GM12878 (cell line): Measurements from ENCODE around the gene CNPY1. TPM values are rescaled to one million over a fixed set of nuclear protein-coding genes. Genes with fewer than 3 reads are reported as not detected.

Experiments
- ATAC-seq: fragments of 200-7000 bp; cut with Tn5 transposase; 3 replicates; pipeline ENCODE4 v1.9.1; 2020; ENCODE audit warnings: mild to moderate bottlenecking, moderate library complexity
- BruUV-seq: library from RNA; stranded (reverse); fragments of 400-500 nt; replicated peaks from 2 replicates; lab custom pipeline; 2021; lab: Mats Ljungman, UMichigan
- CTCF ChIA-PET: fragments of 300-600 bp; sonication (Branson Sonifier 250); formaldehyde crosslinking; extraction: SDS; loops from one replicate; lab custom pipeline; 2021; ENCODE audit warnings: inconsistent platforms; lab: Yijun Ruan, JAX
- POLR2A ChIA-PET: fragments of 350-600 bp; formaldehyde crosslinking; extraction: SDS; loops from one replicate; lab custom pipeline; 2021; ENCODE audit warnings: inconsistent platforms; lab: Charles Lee
- RAD21 ChIA-PET: fragments of 300-600 bp; sonication (Branson Sonifier 250); formaldehyde crosslinking; loops from one replicate; lab custom pipeline; 2023; ENCODE audit warnings: antibody characterized with exemption; ENCODE audit not compliant: unreplicated experiment; lab: Charles Lee
- SMC1A ChIA-PET: fragments of 300-600 bp; sonication (Branson Sonifier 250); formaldehyde crosslinking; loops from one replicate; lab custom pipeline; 2023; ENCODE audit not compliant: unreplicated experiment, uncharacterized antibody; lab: Charles Lee
- DNase-seq: peaks from one replicate; pipeline ENCODE4 v3.0.0-alpha.2; 2011; ENCODE audit warnings: low read depth, low spot score
- FAIRE-seq: peaks from 3 replicates; lab custom pipeline; 2011; peaks lifted over from hg19 to GRCh38; lab: Jason Lieb, UNC
- H2AFZ ChIP-seq: 2 replicates; pipeline ENCODE4 v1.6.0; 2011; ENCODE audit warnings: low read depth, low read length, control low read depth; ENCODE audit not compliant: control insufficient read depth
- H3K27ac ChIP-seq: 2 replicates; pipeline ENCODE4 v1.5.1; 2011; ENCODE audit warnings: control low read depth; ENCODE audit not compliant: control insufficient read depth, insufficient read depth
- H3K27me3 ChIP-seq, 2 experiments: replicated peaks in 1 of 2; 2 replicates each; pipeline versions ENCODE4 v1.6.0 to v1.6.1; 2011; ENCODE audit warnings: low read length in 1 of 2; ENCODE audit not compliant: control insufficient read depth in 2 of 2, insufficient read depth in 2 of 2
- H3K36me3 ChIP-seq, 2 experiments: 2 replicates each; pipeline ENCODE4 v1.5.1; 2011; ENCODE audit warnings: low read length in 1 of 2; ENCODE audit not compliant: control insufficient read depth in 2 of 2, insufficient read depth in 2 of 2
- H3K4me1 ChIP-seq: 2 replicates; pipeline ENCODE4 v1.6.1; 2011; ENCODE audit warnings: mild to moderate bottlenecking, low read length, moderate library complexity, mixed read lengths; ENCODE audit not compliant: control insufficient read depth, insufficient read depth
- H3K4me2 ChIP-seq: 2 replicates; pipeline ENCODE4 v1.6.0; 2011; ENCODE audit warnings: control low read depth; ENCODE audit not compliant: control insufficient read depth, insufficient read depth
- H3K4me3 ChIP-seq: fragments of 200-600 bp; sonication (generic); 2 replicates; pipeline ENCODE4 v1.5.1; 2016
- H3K79me2 ChIP-seq: 2 replicates; pipeline ENCODE4 v1.6.0; 2011; ENCODE audit warnings: low read length; ENCODE audit not compliant: control insufficient read depth, insufficient read depth
- H3K9ac ChIP-seq: 2 replicates; pipeline ENCODE4 v1.8.0; 2011; ENCODE audit warnings: low read length, control low read depth, mixed read lengths; ENCODE audit not compliant: control insufficient read depth, insufficient read depth
- H3K9me3 ChIP-seq: replicated peaks from 3 replicates; pipeline ENCODE4 v1.5.1; 2011; ENCODE audit warnings: mild to moderate bottlenecking, low read length; ENCODE audit not compliant: control insufficient read depth, insufficient read depth
- H4K20me1 ChIP-seq: 2 replicates; pipeline ENCODE4 v1.6.0; 2011; ENCODE audit not compliant: control insufficient read depth, insufficient read depth
- EP300 ChIP-seq, 2 experiments: fragments of 150-350 bp in 1 of 2; IDR thresholded peaks; 2 replicates each; pipeline ENCODE4 v1.6.1; 2011 to 2012; ENCODE audit warnings: low read depth in 2 of 2, low read length in 2 of 2, borderline replicate concordance in 1 of 2, improper control_type of control experiment in 1 of 2, inconsistent platforms in 1 of 2; ENCODE audit not compliant: control insufficient read depth in 1 of 2
- KDM1A ChIP-seq: fragments of 200-600 bp; sonication (generic); IDR thresholded peaks from 2 replicates; pipeline ENCODE4 v1.6.1; 2016; ENCODE audit warnings: borderline replicate concordance
- RB1 ChIP-seq: fragments of 450-650 bp; formaldehyde crosslinking; IDR thresholded peaks from 2 replicates; pipeline ENCODE4 v1.6.1; 2017; ENCODE audit warnings: mild to moderate bottlenecking, borderline replicate concordance
- RFX5 ChIP-seq: IDR thresholded peaks from 2 replicates; pipeline ENCODE4 v1.6.1; 2011; ENCODE audit warnings: low read depth, low read length, improper control_type of control experiment
- SMC3 ChIP-seq: IDR thresholded peaks from 2 replicates; pipeline ENCODE4 v1.6.1; 2011; ENCODE audit warnings: low read length, improper control_type of control experiment, borderline replicate concordance
- WGBS: methylation state at CpG from one replicate; pipeline ENCODE4 v1.1.6; 2016; ENCODE audit warnings: low lambda C conversion rate; ENCODE audit not compliant: insufficient replicate concordance, insufficient coverage; ENCODE audit errors: missing lambda C conversion rate; 5-methylcytosine and 5-hydroxymethylcytosine counted together
- in situ Hi-C: fragments of 300-500 bp; cut with MboI; formaldehyde crosslinking; loops from 9 replicates; pipeline ENCODE4 v1.14.3; 2018; ENCODE audit warnings: mixed read lengths
- intact Hi-C: fragments of 100-400 bp; cut with micrococcal nuclease; formaldehyde crosslinking; loops from one replicate; pipeline ENCODE4 v1.14.2; 2022; ENCODE audit not compliant: unreplicated experiment
- polyA plus RNA-seq, 11 experiments: library from polyadenylated mRNA; depleted of rRNA in 4 of 11; unstranded in 6 of 11; stranded (reverse) in 5 of 11; fragments of >200 nt; fragmentation: Nextera tagmentation in 4 of 11; fragmentation: Illumina TruSeq in 1 of 11; extraction: Ambion mirVana in 4 of 11; extraction: Trizol in 1 of 11; gene quantifications; 1 replicate in 1 of 11; 2 replicates in 10 of 11; pipeline versions ENCODE4 v1.2.1 to v1.2.3, GENCODE V29; 2011 to 2016; ENCODE audit warnings: inconsistent platforms in 2 of 11, missing spikeins in 2 of 11, low read depth in 1 of 11
- total RNA-seq, 4 experiments: library from RNA; depleted of rRNA in 3 of 4; stranded (reverse); fragments of >200 nt in 3 of 4; fragmentation: Illumina TruSeq in 1 of 4; extraction: Trizol in 1 of 4; gene quantifications; 2 replicates each; pipeline versions ENCODE4 v1.2.1 to v1.2.3, GENCODE V29; 2013 to 2021
- TF ChIP-seq, protein P1 (sequence below): fragments of 150-350 bp; IDR thresholded peaks from 2 replicates; pipeline ENCODE4 v1.6.1; 2016; ENCODE audit warnings: low read depth, low read length
- TF ChIP-seq, protein P2 (sequence below): fragments of 450-650 bp; formaldehyde crosslinking; IDR thresholded peaks from 2 replicates; pipeline ENCODE4 v1.4.0; 2020; ENCODE audit warnings: mild to moderate bottlenecking, moderate library complexity
- TF ChIP-seq, protein P3 (sequence below): fragments of 450-650 bp; IDR thresholded peaks from 2 replicates; pipeline ENCODE4 v1.6.1; 2017; ENCODE audit warnings: low read depth, mild to moderate bottlenecking, moderate library complexity
- TF ChIP-seq, protein P4 (sequence below): fragments of 450-650 bp; IDR thresholded peaks from 2 replicates; pipeline ENCODE4 v1.6.1; 2014; ENCODE audit warnings: mild to moderate bottlenecking

The CNPY1 gene
- total and polyA plus RNA-seq, 10 of the 15 experiments (the other 5 are each of a cell fraction or from before 2014, with no cell fraction given), result not detected

DNA sequence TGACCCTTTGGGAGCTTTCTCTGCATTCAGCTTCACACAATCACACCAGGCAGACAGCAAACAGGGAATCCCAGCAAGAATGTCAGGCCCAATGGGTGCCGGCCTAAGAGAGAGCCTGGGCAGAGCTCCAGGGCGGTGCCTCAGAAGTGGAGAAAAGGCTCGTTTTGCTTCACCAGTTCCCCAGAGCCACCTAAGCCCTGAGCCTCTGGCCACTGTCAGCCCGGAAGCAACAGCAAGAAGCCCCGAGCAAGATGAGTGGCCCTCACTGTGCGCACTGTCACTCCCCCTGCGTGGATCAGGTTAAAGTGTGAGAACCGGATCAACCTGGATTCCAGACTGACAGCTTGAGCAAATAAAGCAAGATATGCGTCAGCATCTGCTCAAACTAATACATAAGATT is 14.7 kb downstream of the CNPY1 start (continued):
- TF ChIP-seq RFX5 (no peak), KDM1A (no peak), EP300 (IDR thresholded peaks at IDR 0.05; ENCODE audit: borderline replicate concordance in 1 of 2, control insufficient read depth in 1 of 2, low read depth in 2 of 2, low read length in 2 of 2) (no peak)

DNA sequence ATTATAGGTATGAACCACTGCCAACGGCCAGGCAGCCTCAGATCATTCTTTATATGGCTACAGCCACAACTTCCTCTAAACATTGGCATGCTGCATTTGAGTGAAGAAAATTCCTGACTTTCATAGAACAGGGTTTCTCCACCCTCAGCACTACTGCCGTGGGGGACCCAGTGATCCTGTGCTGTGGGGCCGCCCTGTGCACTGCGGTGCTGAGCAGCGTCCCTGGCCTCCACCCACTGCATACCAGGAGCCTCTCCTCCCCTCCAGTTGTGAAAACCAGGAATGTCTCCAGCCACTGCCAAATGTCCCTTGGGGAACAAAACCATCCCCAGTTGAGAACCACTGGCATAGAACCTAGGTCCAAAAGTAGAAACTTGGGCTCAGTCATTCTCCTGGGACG is 15.8 kb downstream of the CNPY1 start:
- intact Hi-C loops (loop anchor here (5.0 kb wide), 2 partner anchors 148 to 603 kb away; no protein-coding TSS in a partner anchor), in situ Hi-C loops (no loop called here)
- H3K9ac ChIP-seq, result no peak overlapping the region
- ChIA-PET POLR2A (no interaction called here), CTCF (no interaction called here), SMC1A (no interaction called here), RAD21 (no interaction called here)
- H3K9me3 ChIP-seq, result no peaks in the 10 kb centered on the region; the same call in 2 of the 3 replicates
- no peak overlapping the region for H3K4me2 ChIP-seq
- WGBS, result 35% methylated on average over 6 of the region's 6 CpGs
- no peaks in the 10 kb centered on the region for H3K79me2 ChIP-seq
- no peak overlapping the region for H2AFZ ChIP-seq
- H3K36me3 ChIP-seq, result no peaks in the 10 kb centered on the region
- peaks cover 14 to 25% of the 10 kb centered on the region in 2 experiments for H3K27me3 ChIP-seq
- no peak for DNase-seq
- FAIRE-seq, result no peak
- H3K4me1 ChIP-seq, result no peaks in the 10 kb centered on the region
- ATAC-seq, result no peak
- H4K20me1 ChIP-seq, result no peaks in the 10 kb centered on the region; the same call in 1 of the 2 replicates
- no TSS peak for BruUV-seq
- H3K27ac ChIP-seq, result no peak overlapping the region
- H3K4me3 ChIP-seq, result no peak overlapping the region
- TF ChIP-seq, protein P1, sequence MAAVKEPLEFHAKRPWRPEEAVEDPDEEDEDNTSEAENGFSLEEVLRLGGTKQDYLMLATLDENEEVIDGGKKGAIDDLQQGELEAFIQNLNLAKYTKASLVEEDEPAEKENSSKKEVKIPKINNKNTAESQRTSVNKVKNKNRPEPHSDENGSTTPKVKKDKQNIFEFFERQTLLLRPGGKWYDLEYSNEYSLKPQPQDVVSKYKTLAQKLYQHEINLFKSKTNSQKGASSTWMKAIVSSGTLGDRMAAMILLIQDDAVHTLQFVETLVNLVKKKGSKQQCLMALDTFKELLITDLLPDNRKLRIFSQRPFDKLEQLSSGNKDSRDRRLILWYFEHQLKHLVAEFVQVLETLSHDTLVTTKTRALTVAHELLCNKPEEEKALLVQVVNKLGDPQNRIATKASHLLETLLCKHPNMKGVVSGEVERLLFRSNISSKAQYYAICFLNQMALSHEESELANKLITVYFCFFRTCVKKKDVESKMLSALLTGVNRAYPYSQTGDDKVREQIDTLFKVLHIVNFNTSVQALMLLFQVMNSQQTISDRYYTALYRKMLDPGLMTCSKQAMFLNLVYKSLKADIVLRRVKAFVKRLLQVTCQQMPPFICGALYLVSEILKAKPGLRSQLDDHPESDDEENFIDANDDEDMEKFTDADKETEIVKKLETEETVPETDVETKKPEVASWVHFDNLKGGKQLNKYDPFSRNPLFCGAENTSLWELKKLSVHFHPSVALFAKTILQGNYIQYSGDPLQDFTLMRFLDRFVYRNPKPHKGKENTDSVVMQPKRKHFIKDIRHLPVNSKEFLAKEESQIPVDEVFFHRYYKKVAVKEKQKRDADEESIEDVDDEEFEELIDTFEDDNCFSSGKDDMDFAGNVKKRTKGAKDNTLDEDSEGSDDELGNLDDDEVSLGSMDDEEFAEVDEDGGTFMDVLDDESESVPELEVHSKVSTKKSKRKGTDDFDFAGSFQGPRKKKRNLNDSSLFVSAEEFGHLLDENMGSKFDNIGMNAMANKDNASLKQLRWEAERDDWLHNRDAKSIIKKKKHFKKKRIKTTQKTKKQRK, result no peak
- TF ChIP-seq, protein P2, sequence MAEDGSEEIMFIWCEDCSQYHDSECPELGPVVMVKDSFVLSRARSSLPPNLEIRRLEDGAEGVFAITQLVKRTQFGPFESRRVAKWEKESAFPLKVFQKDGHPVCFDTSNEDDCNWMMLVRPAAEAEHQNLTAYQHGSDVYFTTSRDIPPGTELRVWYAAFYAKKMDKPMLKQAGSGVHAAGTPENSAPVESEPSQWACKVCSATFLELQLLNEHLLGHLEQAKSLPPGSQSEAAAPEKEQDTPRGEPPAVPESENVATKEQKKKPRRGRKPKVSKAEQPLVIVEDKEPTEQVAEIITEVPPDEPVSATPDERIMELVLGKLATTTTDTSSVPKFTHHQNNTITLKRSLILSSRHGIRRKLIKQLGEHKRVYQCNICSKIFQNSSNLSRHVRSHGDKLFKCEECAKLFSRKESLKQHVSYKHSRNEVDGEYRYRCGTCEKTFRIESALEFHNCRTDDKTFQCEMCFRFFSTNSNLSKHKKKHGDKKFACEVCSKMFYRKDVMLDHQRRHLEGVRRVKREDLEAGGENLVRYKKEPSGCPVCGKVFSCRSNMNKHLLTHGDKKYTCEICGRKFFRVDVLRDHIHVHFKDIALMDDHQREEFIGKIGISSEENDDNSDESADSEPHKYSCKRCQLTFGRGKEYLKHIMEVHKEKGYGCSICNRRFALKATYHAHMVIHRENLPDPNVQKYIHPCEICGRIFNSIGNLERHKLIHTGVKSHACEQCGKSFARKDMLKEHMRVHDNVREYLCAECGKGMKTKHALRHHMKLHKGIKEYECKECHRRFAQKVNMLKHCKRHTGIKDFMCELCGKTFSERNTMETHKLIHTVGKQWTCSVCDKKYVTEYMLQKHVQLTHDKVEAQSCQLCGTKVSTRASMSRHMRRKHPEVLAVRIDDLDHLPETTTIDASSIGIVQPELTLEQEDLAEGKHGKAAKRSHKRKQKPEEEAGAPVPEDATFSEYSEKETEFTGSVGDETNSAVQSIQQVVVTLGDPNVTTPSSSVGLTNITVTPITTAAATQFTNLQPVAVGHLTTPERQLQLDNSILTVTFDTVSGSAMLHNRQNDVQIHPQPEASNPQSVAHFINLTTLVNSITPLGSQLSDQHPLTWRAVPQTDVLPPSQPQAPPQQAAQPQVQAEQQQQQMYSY (CRISPR knock-in tag), result no peak
- TF ChIP-seq, protein P3, sequence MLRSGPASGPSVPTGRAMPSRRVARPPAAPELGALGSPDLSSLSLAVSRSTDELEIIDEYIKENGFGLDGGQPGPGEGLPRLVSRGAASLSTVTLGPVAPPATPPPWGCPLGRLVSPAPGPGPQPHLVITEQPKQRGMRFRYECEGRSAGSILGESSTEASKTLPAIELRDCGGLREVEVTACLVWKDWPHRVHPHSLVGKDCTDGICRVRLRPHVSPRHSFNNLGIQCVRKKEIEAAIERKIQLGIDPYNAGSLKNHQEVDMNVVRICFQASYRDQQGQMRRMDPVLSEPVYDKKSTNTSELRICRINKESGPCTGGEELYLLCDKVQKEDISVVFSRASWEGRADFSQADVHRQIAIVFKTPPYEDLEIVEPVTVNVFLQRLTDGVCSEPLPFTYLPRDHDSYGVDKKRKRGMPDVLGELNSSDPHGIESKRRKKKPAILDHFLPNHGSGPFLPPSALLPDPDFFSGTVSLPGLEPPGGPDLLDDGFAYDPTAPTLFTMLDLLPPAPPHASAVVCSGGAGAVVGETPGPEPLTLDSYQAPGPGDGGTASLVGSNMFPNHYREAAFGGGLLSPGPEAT, result no peak
- TF ChIP-seq, protein P4, sequence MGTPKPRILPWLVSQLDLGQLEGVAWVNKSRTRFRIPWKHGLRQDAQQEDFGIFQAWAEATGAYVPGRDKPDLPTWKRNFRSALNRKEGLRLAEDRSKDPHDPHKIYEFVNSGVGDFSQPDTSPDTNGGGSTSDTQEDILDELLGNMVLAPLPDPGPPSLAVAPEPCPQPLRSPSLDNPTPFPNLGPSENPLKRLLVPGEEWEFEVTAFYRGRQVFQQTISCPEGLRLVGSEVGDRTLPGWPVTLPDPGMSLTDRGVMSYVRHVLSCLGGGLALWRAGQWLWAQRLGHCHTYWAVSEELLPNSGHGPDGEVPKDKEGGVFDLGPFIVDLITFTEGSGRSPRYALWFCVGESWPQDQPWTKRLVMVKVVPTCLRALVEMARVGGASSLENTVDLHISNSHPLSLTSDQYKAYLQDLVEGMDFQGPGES, result no peak
- TF ChIP-seq RB1 (no peak), SMC3 (no peak)
